K562 (cell line): ENCODE results near the gene ECI1. TPM values are rescaled to one million over a fixed set of nuclear protein-coding genes. Genes with fewer than 3 reads are reported as not detected.

Experiments used
- ELF1 ChIP-seq: fragments of 200-800 bp; sonication (Bioruptor generic); IDR thresholded peaks from 2 replicates; pipeline ENCODE4 v1.6.1; 2016; ENCODE audit warnings: missing genetic modification characterization, missing compliant biosample characterization
- HDAC1 ChIP-seq, 2 experiments: fragments of 450-650 bp; IDR thresholded peaks; 2 replicates each; pipeline ENCODE4 v1.6.1; 2016 to 2017; ENCODE audit warnings: inconsistent platforms in 1 of 2, mild to moderate bottlenecking in 1 of 2, moderate library complexity in 1 of 2
- MXD1 ChIP-seq: fragments of 250-450 bp; sonication (Bioruptor Pico); IDR thresholded peaks from 2 replicates; pipeline ENCODE4 v1.8.0; 2021; ENCODE audit warnings: borderline replicate concordance, mild to moderate bottlenecking, moderate library complexity; ENCODE audit not compliant: poor library complexity, severe bottlenecking
- MXI1 ChIP-seq: IDR thresholded peaks from 2 replicates; pipeline ENCODE4 v1.6.1; 2011; ENCODE audit warnings: low read depth, mild to moderate bottlenecking, improper control_type of control experiment, low read length
- MYC ChIP-seq, 2 experiments: fragments of 250-450 bp in 1 of 2; sonication (Bioruptor Pico) in 1 of 2; IDR thresholded peaks; 2 replicates each; pipeline versions ENCODE4 v1.5.1 to v1.6.1; 2012 to 2021; ENCODE audit warnings: low read depth in 2 of 2, borderline replicate concordance in 1 of 2, improper control_type of control experiment in 1 of 2, low read length in 1 of 2, mild to moderate bottlenecking in 1 of 2, moderate library complexity in 1 of 2
- NBN ChIP-seq: fragments of 450-650 bp; IDR thresholded peaks from 2 replicates; pipeline ENCODE4 v1.6.1; 2016; ENCODE audit warnings: low read depth, mild to moderate bottlenecking
- TAF1 ChIP-seq: IDR thresholded peaks from 2 replicates; pipeline ENCODE4 v1.6.1; 2011; ENCODE audit warnings: mild to moderate bottlenecking, low read length, moderate library complexity; ENCODE audit not compliant: insufficient read depth, control insufficient read depth, severe bottlenecking; ENCODE audit errors: extremely low read depth
- TBL1XR1 ChIP-seq, 2 experiments: IDR thresholded peaks; 2 replicates each; pipeline ENCODE4 v1.6.1; 2012; ENCODE audit warnings: improper control_type of control experiment in 2 of 2, low read length in 2 of 2, mild to moderate bottlenecking in 1 of 2
- TCFL5 ChIP-seq: fragments of 250-450 bp; sonication (Bioruptor Pico); conservative IDR thresholded peaks from 2 replicates; pipeline ENCODE4 v1.6.1; 2021; ENCODE audit warnings: mild to moderate bottlenecking, moderate library complexity, matching md5 sums
- TEAD4 ChIP-seq, 2 experiments: sonication (generic) in 1 of 2; formaldehyde crosslinking in 1 of 2; IDR thresholded peaks; 2 replicates each; pipeline versions ENCODE4 v1.6.1 to v1.8.0; 2012 to 2022; ENCODE audit warnings: borderline replicate concordance in 1 of 2, inconsistent platforms in 1 of 2, low read length in 1 of 2, mild to moderate bottlenecking in 1 of 2, missing genetic modification reagents in 1 of 2
- YY1 ChIP-seq, 3 experiments: IDR thresholded peaks; 2 replicates each; pipeline ENCODE4 v1.6.1; 2011; ENCODE audit warnings: low read length in 2 of 3, mild to moderate bottlenecking in 2 of 3, moderate library complexity in 2 of 3, borderline replicate concordance in 1 of 3, control low read depth in 1 of 3, low read depth in 1 of 3; ENCODE audit not compliant: insufficient read depth in 3 of 3, insufficient replicate concordance in 2 of 3, control insufficient read depth in 1 of 3, insufficient read length in 1 of 3; ENCODE audit errors: extremely low read depth in 1 of 3
- ZNF239 ChIP-seq: fragments of 250-450 bp; sonication (Bioruptor Pico); IDR thresholded peaks from 2 replicates; pipeline ENCODE4 v1.4.0; 2020; ENCODE audit warnings: mild to moderate bottlenecking
- ZNF75A ChIP-seq: fragments of 450-650 bp; formaldehyde crosslinking; IDR thresholded peaks from 2 replicates; pipeline ENCODE4 v1.4.0; 2020; ENCODE audit warnings: mild to moderate bottlenecking
- ZNF766 ChIP-seq: fragments of 200-800 bp; sonication (Bioruptor generic); conservative IDR thresholded peaks from 2 replicates; pipeline ENCODE4 v1.6.1; 2016; ENCODE audit warnings: missing genetic modification characterization, missing compliant biosample characterization
- polyA plus RNA-seq, 8 experiments: library from polyadenylated mRNA; depleted of rRNA in 4 of 8; stranded (reverse) in 5 of 8; unstranded in 3 of 8; fragments of >200 nt; fragmentation: Nextera tagmentation in 2 of 8; fragmentation: Illumina TruSeq in 1 of 8; extraction: Ambion mirVana in 2 of 8; extraction: Trizol in 1 of 8; gene quantifications; 2 replicates each; pipeline versions ENCODE4 v1.2.1 to v1.2.3, GENCODE V29; 2011 to 2014; ENCODE audit warnings: inconsistent platforms in 1 of 8, missing spikeins in 1 of 8
- total RNA-seq, 7 experiments: library from RNA; depleted of rRNA in 6 of 7; stranded (reverse); fragments of >200 nt in 6 of 7; fragmentation: Illumina TruSeq in 2 of 7; extraction: Trizol in 2 of 7; gene quantifications; 2 replicates each; pipeline versions ENCODE4 v1.2.1 to v1.2.3, GENCODE V29; 2011 to 2021; ENCODE audit warnings: low replicate concordance in 1 of 7
- TF ChIP-seq, protein P1 (sequence below): IDR thresholded peaks from 3 replicates; pipeline ENCODE4 v1.6.1; 2011; ENCODE audit warnings: borderline replicate concordance, mild to moderate bottlenecking; ENCODE audit not compliant: insufficient read length, insufficient read depth
- TF ChIP-seq, protein P2 (sequence below): sonication (generic); formaldehyde crosslinking; IDR thresholded peaks from 2 replicates; pipeline ENCODE4 v1.8.0; 2023; ENCODE audit warnings: mild to moderate bottlenecking, missing genetic modification reagents
- TF ChIP-seq, protein P3 (sequence below), 3 experiments: fragments of 200-800 bp in 1 of 3; fragments of 250-450 bp in 1 of 3; fragments of 450-650 bp in 1 of 3; sonication (Bioruptor Pico) in 1 of 3; sonication (Bioruptor generic) in 1 of 3; formaldehyde crosslinking in 1 of 3; IDR thresholded peaks; 2 replicates each; pipeline versions ENCODE4 v1.6.1 to v1.8.0; 2016 to 2022; ENCODE audit warnings: mild to moderate bottlenecking in 2 of 3, missing genetic modification characterization in 2 of 3, missing compliant biosample characterization in 1 of 3, moderate library complexity in 1 of 3

ECI1 gene
- total and polyA plus RNA-seq, 9 of the 15 experiments (the other 6 are each of a cell fraction or from before 2014, with no cell fraction given) = 4.7 to 189 (median 54.0) TPM

- TF ChIP-seq, protein P1, sequence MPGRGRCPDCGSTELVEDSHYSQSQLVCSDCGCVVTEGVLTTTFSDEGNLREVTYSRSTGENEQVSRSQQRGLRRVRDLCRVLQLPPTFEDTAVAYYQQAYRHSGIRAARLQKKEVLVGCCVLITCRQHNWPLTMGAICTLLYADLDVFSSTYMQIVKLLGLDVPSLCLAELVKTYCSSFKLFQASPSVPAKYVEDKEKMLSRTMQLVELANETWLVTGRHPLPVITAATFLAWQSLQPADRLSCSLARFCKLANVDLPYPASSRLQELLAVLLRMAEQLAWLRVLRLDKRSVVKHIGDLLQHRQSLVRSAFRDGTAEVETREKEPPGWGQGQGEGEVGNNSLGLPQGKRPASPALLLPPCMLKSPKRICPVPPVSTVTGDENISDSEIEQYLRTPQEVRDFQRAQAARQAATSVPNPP = no peak
- TF ChIP-seq ZNF75A (no peak), YY1 (IDR thresholded peaks at IDR 0.05; ENCODE audit: borderline replicate concordance in 1 of 3, control insufficient read depth in 1 of 3, extremely low read depth in 1 of 3, insufficient read depth in 3 of 3, insufficient read length in 1 of 3, insufficient replicate concordance in 2 of 3, low read depth in 1 of 3, low read length in 2 of 3) (peak in 2 of 3 experiments; percentile 5 to 71), NBN (no peak), ELF1 (tag) (no peak; the same call in 1 of the 2 replicates), TCFL5 (no peak), TBL1XR1 (IDR thresholded peaks at IDR 0.05; ENCODE audit: low read length in 2 of 2) (no peak), TEAD4 (IDR thresholded peaks at IDR 0.05; ENCODE audit: low read length) (no peak), TEAD4 (CRISPR knock-in tag; IDR thresholded peaks at IDR 0.05; ENCODE audit: borderline replicate concordance) (no peak), ZNF239 (CRISPR knock-in tag) (no peak), MXD1 (CRISPR knock-in tag) (no peak), TAF1 (no peak), MYC (IDR thresholded peaks at IDR 0.05; ENCODE audit: low read depth, low read length) (no peak), MYC (CRISPR knock-in tag; IDR thresholded peaks at IDR 0.05; ENCODE audit: borderline replicate concordance, low read depth) (no peak), ZNF766 (CRISPR knock-in tag) (peak; percentile 98), MXI1 (no peak), HDAC1 (IDR thresholded peaks at IDR 0.05) (no peak)
- TF ChIP-seq, protein P2, sequence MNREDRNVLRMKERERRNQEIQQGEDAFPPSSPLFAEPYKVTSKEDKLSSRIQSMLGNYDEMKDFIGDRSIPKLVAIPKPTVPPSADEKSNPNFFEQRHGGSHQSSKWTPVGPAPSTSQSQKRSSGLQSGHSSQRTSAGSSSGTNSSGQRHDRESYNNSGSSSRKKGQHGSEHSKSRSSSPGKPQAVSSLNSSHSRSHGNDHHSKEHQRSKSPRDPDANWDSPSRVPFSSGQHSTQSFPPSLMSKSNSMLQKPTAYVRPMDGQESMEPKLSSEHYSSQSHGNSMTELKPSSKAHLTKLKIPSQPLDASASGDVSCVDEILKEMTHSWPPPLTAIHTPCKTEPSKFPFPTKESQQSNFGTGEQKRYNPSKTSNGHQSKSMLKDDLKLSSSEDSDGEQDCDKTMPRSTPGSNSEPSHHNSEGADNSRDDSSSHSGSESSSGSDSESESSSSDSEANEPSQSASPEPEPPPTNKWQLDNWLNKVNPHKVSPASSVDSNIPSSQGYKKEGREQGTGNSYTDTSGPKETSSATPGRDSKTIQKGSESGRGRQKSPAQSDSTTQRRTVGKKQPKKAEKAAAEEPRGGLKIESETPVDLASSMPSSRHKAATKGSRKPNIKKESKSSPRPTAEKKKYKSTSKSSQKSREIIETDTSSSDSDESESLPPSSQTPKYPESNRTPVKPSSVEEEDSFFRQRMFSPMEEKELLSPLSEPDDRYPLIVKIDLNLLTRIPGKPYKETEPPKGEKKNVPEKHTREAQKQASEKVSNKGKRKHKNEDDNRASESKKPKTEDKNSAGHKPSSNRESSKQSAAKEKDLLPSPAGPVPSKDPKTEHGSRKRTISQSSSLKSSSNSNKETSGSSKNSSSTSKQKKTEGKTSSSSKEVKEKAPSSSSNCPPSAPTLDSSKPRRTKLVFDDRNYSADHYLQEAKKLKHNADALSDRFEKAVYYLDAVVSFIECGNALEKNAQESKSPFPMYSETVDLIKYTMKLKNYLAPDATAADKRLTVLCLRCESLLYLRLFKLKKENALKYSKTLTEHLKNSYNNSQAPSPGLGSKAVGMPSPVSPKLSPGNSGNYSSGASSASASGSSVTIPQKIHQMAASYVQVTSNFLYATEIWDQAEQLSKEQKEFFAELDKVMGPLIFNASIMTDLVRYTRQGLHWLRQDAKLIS (CRISPR knock-in tag) = no peak
- TF ChIP-seq, protein P3, sequence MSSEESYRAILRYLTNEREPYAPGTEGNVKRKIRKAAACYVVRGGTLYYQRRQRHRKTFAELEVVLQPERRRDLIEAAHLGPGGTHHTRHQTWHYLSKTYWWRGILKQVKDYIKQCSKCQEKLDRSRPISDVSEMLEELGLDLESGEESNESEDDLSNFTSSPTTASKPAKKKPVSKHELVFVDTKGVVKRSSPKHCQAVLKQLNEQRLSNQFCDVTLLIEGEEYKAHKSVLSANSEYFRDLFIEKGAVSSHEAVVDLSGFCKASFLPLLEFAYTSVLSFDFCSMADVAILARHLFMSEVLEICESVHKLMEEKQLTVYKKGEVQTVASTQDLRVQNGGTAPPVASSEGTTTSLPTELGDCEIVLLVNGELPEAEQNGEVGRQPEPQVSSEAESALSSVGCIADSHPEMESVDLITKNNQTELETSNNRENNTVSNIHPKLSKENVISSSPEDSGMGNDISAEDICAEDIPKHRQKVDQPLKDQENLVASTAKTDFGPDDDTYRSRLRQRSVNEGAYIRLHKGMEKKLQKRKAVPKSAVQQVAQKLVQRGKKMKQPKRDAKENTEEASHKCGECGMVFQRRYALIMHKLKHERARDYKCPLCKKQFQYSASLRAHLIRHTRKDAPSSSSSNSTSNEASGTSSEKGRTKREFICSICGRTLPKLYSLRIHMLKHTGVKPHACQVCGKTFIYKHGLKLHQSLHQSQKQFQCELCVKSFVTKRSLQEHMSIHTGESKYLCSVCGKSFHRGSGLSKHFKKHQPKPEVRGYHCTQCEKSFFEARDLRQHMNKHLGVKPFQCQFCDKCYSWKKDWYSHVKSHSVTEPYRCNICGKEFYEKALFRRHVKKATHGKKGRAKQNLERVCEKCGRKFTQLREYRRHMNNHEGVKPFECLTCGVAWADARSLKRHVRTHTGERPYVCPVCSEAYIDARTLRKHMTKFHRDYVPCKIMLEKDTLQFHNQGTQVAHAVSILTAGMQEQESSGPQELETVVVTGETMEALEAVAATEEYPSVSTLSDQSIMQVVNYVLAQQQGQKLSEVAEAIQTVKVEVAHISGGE (CRISPR knock-in tag; IDR thresholded peaks at IDR 0.05) = peak in 2 of 3 experiments; percentile 68 to 94; a peak in 4 of 6 replicates
Measured at GRCh38 chr16:2214719-2214968, 36.7 kb downstream of the ECI1 start, which contains the start of gene PGP (continued).
